ENCODE data around the gene TINAG.

Gene TINAG

GRCh38 chr6:54284161-54284860 lies 23.9 kb upstream of the TINAG start:
- CTCF ChIA-PET: no interaction called here
- POLR2A ChIA-PET: no interaction called here
- no peak for TF ChIP-seq CTBP1 (IDR thresholded peaks at IDR 0.05; ENCODE audit: borderline replicate concordance)
- no peak for TF ChIP-seq HDGF (IDR thresholded peaks at IDR 0.05; ENCODE audit: borderline replicate concordance)
- TF ChIP-seq LEF1 (IDR thresholded peaks at IDR 0.05; ENCODE audit: borderline replicate concordance): no peak
- TF ChIP-seq NFRKB (IDR thresholded peaks at IDR 0.05): no peak
- no peak for TF ChIP-seq ARNT (IDR thresholded peaks at IDR 0.05)
- no peak for TF ChIP-seq L3MBTL2 (conservative IDR thresholded peaks at IDR 0.05)
- DNase-seq (ENCODE audit: extremely low spot score): no peak

DNA sequence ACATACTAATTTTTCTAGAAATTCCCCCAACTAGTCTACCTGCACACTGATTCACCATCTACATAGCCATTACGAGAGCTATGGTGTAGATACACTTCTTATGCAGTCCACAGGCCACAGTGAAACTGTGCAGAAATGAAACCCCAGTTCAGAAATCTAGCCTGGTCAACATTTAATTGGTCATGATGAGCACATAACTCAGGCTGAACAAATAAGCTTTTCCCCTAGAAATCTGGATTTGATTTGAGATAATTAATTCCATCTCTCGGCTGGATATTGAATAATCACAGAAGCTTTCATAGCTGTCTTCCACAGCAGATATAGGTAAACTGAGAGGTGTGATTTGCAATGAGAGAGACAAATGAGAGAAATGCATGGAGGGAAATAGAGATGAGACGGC lies 22.6 kb upstream of the TINAG start:
- no peak for DNase-seq (ENCODE audit: extremely low spot score)
- TF ChIP-seq ZNF384 (IDR thresholded peaks at IDR 0.05): no peak
- no peak for TF ChIP-seq PKNOX1 (IDR thresholded peaks at IDR 0.05)
- no peak for TF ChIP-seq SP1 (IDR thresholded peaks at IDR 0.05)
- no peak for TF ChIP-seq SUZ12 (IDR thresholded peaks at IDR 0.05)
- no peak for TF ChIP-seq ELF4 (IDR thresholded peaks at IDR 0.05)
- no peak for TF ChIP-seq LEF1 (IDR thresholded peaks at IDR 0.05; ENCODE audit: borderline replicate concordance)
- TF ChIP-seq FOXK2 (IDR thresholded peaks at IDR 0.05): no peak
- no peak for TF ChIP-seq FOXM1 (IDR thresholded peaks at IDR 0.05; ENCODE audit: borderline replicate concordance)
- TF ChIP-seq NFRKB (IDR thresholded peaks at IDR 0.05): no peak
- TF ChIP-seq L3MBTL2 (conservative IDR thresholded peaks at IDR 0.05): no peak
- TF ChIP-seq FOXA1 (IDR thresholded peaks at IDR 0.05): no peak
- no peak for TF ChIP-seq TARDBP (IDR thresholded peaks at IDR 0.05)
- ChIA-PET POLR2A (no interaction called here), CTCF (interaction anchor here (0.6 kb wide), 1 partner anchor 14 kb away, joined by 3 read pairs; no protein-coding TSS in a partner anchor)

GRCh38 chr6:54286141-54286540 lies 22.1 kb upstream of the TINAG start:
- POLR2A ChIA-PET: no interaction called here
- CTCF ChIA-PET: no interaction called here

DNA sequence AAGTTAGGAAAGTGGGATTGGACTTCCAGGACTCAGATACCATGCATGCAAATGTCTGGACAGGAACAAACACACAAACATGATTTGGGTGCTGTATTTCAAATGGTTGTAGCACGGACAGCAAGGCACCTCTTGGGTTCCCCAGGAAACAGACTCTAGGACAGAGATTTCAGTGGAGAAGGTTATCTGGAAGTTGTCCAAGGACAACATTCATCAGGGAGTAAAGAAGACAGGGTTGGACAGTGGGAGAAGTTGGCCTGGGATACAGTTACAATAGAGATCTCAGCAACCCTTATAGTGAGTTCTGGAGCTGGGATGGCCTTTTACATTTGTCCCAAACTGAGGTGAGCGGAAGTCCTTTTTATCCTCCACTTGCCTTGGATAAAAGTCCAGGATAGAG lies 19.8 kb upstream of the TINAG start:
- no peak for DNase-seq (ENCODE audit: extremely low spot score)
- ChIA-PET CTCF (no interaction called here), POLR2A (no interaction called here)
- TF ChIP-seq BHLHE40 (IDR thresholded peaks at IDR 0.05; ENCODE audit: borderline replicate concordance) (no peak), FOXM1 (IDR thresholded peaks at IDR 0.05; ENCODE audit: borderline replicate concordance) (no peak), HDGF (IDR thresholded peaks at IDR 0.05; ENCODE audit: borderline replicate concordance) (no peak), TARDBP (IDR thresholded peaks at IDR 0.05) (no peak), SUZ12 (IDR thresholded peaks at IDR 0.05) (no peak), SP1 (IDR thresholded peaks at IDR 0.05) (no peak), CTBP1 (IDR thresholded peaks at IDR 0.05; ENCODE audit: borderline replicate concordance) (no peak)

More at GRCh38 chr6:54286141-54286540, 22.1 kb upstream of the TINAG start:
- DNase-seq (ENCODE audit: extremely low spot score): no peak
- TF ChIP-seq L3MBTL2 (conservative IDR thresholded peaks at IDR 0.05) (no peak), LEF1 (IDR thresholded peaks at IDR 0.05; ENCODE audit: borderline replicate concordance) (no peak), CTBP1 (IDR thresholded peaks at IDR 0.05; ENCODE audit: borderline replicate concordance) (no peak), ARNT (IDR thresholded peaks at IDR 0.05) (no peak), ZNF384 (IDR thresholded peaks at IDR 0.05) (no peak), SUZ12 (IDR thresholded peaks at IDR 0.05) (no peak), FOXA1 (IDR thresholded peaks at IDR 0.05) (no peak), PKNOX1 (IDR thresholded peaks at IDR 0.05) (no peak), ELF4 (IDR thresholded peaks at IDR 0.05) (no peak), HDGF (IDR thresholded peaks at IDR 0.05; ENCODE audit: borderline replicate concordance) (no peak), FOXK2 (IDR thresholded peaks at IDR 0.05) (no peak)

- CTCF ChIA-PET: no interaction called here
- POLR2A ChIA-PET: no interaction called here
- DNase-seq (ENCODE audit: extremely low spot score): no peak
- TF ChIP-seq HDGF (IDR thresholded peaks at IDR 0.05; ENCODE audit: borderline replicate concordance) (no peak), L3MBTL2 (conservative IDR thresholded peaks at IDR 0.05) (no peak), FOXK2 (IDR thresholded peaks at IDR 0.05) (no peak), FOXA1 (IDR thresholded peaks at IDR 0.05) (no peak), SP1 (IDR thresholded peaks at IDR 0.05) (no peak), CTBP1 (IDR thresholded peaks at IDR 0.05; ENCODE audit: borderline replicate concordance) (no peak), ELF4 (IDR thresholded peaks at IDR 0.05) (no peak), PKNOX1 (IDR thresholded peaks at IDR 0.05) (no peak), ZNF384 (IDR thresholded peaks at IDR 0.05) (no peak), LEF1 (IDR thresholded peaks at IDR 0.05; ENCODE audit: borderline replicate concordance) (no peak)
Observed at GRCh38 chr6:54289426-54289825, 18.8 kb upstream of the TINAG start.

- ChIA-PET POLR2A (no interaction called here), CTCF (no interaction called here)
- no peak for DNase-seq (ENCODE audit: extremely low spot score)
- TF ChIP-seq CTBP1 (IDR thresholded peaks at IDR 0.05; ENCODE audit: borderline replicate concordance): no peak
- TF ChIP-seq LEF1 (IDR thresholded peaks at IDR 0.05; ENCODE audit: borderline replicate concordance): no peak
- no peak for TF ChIP-seq TARDBP (IDR thresholded peaks at IDR 0.05)
- TF ChIP-seq ARNT (IDR thresholded peaks at IDR 0.05): no peak
Observed at GRCh38 chr6:54291146-54291545, 17.1 kb upstream of the TINAG start.

- TF ChIP-seq L3MBTL2 (conservative IDR thresholded peaks at IDR 0.05) (no peak), NFRKB (IDR thresholded peaks at IDR 0.05) (no peak), SUZ12 (IDR thresholded peaks at IDR 0.05) (no peak), CTBP1 (IDR thresholded peaks at IDR 0.05; ENCODE audit: borderline replicate concordance) (no peak), PKNOX1 (IDR thresholded peaks at IDR 0.05) (no peak), ARNT (IDR thresholded peaks at IDR 0.05) (no peak), LEF1 (IDR thresholded peaks at IDR 0.05; ENCODE audit: borderline replicate concordance) (no peak), FOXA1 (IDR thresholded peaks at IDR 0.05) (no peak), TARDBP (IDR thresholded peaks at IDR 0.05) (no peak), FOXM1 (IDR thresholded peaks at IDR 0.05; ENCODE audit: borderline replicate concordance) (no peak), HDGF (IDR thresholded peaks at IDR 0.05; ENCODE audit: borderline replicate concordance) (no peak)
- ChIA-PET CTCF (no interaction called here), POLR2A (no interaction called here)
- DNase-seq (ENCODE audit: extremely low spot score): no peak
Observed at GRCh38 chr6:54291738-54292137, 16.5 kb upstream of the TINAG start.
